ENCODE results near the gene SNX13. TPM values are rescaled to one million over a fixed set of nuclear protein-coding genes. Genes with fewer than 3 reads are reported as not detected.
A peak's percentile ranks its signal among the peaks of the same experiment; 100 is the strongest.

SNX13 gene
- polyA plus RNA-seq, 2 of the 4 experiments (the other 2 are of a cell fraction), result 13.1 to 31.6 TPM

GRCh38 chr7:17965603-17966002 lies 25.3 kb upstream of the SNX13 start:
- Histone ChIP-seq H3K4me2 (no peak overlapping the region), H3K27ac (no peak overlapping the region), H3K9me3 (0 out of 3 replicates have a peak, but pooled peaks cover 3% of the 10 kb centered on the region), H3K4me3 (no peak overlapping the region), H3K4me1 (no peaks in the 10 kb centered on the region)
- CTCF ChIA-PET, result no interaction called here
- no peak for TF ChIP-seq POLR2AphosphoS2 (conservative IDR thresholded peaks at IDR 0.05; ENCODE audit: low read length)
- TF ChIP-seq RARB (CRISPR knock-in tag; IDR thresholded peaks at IDR 0.05), result no peak
- no peak for TF ChIP-seq NPAS2 (CRISPR knock-in tag; IDR thresholded peaks at IDR 0.05; ENCODE audit: borderline replicate concordance)
- no peak for TF ChIP-seq SMC3 (IDR thresholded peaks at IDR 0.05)
- no peak for TF ChIP-seq NFE2L2 (conservative IDR thresholded peaks at IDR 0.05; ENCODE audit: low read length)
- no peak for TF ChIP-seq TP53 (CRISPR knock-in tag; IDR thresholded peaks at IDR 0.05)
- TF ChIP-seq, protein P1, sequence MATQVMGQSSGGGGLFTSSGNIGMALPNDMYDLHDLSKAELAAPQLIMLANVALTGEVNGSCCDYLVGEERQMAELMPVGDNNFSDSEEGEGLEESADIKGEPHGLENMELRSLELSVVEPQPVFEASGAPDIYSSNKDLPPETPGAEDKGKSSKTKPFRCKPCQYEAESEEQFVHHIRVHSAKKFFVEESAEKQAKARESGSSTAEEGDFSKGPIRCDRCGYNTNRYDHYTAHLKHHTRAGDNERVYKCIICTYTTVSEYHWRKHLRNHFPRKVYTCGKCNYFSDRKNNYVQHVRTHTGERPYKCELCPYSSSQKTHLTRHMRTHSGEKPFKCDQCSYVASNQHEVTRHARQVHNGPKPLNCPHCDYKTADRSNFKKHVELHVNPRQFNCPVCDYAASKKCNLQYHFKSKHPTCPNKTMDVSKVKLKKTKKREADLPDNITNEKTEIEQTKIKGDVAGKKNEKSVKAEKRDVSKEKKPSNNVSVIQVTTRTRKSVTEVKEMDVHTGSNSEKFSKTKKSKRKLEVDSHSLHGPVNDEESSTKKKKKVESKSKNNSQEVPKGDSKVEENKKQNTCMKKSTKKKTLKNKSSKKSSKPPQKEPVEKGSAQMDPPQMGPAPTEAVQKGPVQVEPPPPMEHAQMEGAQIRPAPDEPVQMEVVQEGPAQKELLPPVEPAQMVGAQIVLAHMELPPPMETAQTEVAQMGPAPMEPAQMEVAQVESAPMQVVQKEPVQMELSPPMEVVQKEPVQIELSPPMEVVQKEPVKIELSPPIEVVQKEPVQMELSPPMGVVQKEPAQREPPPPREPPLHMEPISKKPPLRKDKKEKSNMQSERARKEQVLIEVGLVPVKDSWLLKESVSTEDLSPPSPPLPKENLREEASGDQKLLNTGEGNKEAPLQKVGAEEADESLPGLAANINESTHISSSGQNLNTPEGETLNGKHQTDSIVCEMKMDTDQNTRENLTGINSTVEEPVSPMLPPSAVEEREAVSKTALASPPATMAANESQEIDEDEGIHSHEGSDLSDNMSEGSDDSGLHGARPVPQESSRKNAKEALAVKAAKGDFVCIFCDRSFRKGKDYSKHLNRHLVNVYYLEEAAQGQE (IDR thresholded peaks at IDR 0.05), result no peak
- no peak for TF ChIP-seq CHD4 (IDR thresholded peaks at IDR 0.05; ENCODE audit: borderline replicate concordance)
- FAIRE-seq (no peak), DNase-seq (ENCODE audit: low read depth in 1 of 2, low spot score in 1 of 2) (no peak), ATAC-seq (no peak)
- POLR2A ChIA-PET, result no interaction called here

DNA sequence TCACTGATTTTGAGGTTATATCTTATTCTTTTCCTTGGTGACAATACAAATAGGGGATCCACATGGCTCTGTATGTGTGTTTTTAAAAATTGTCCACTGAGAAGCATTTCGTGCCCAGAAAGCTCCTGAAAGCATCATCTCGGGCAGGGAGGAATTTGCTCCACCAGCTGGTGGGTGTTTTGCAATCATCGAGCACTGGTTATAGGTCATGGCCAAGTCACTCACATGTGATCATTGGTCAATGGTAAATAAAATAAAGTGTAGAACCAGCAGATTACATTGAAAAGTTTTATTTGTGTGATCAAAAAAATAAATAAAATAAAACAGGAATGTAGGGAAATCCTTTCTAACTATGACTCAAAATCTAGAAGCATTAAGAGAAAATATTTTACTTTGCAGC lies 23.0 kb upstream of the SNX13 start:
- 0 out of 4 replicates have a peak, but pooled peaks of 1 of the 2 experiments have one; percentile 7 for TF ChIP-seq CEBPB (IDR thresholded peaks at IDR 0.05)
- TF ChIP-seq NR3C1 (IDR thresholded peaks at IDR 0.05), result no peak
- no peaks in the 10 kb centered on the region for H3K4me1 ChIP-seq
- 0 out of 3 replicates have a peak, but pooled peaks cover 3% of the 10 kb centered on the region for H3K9me3 ChIP-seq
- no peak for DNase-seq (ENCODE audit: low read depth in 1 of 2, low spot score in 1 of 2)
- POLR2A ChIA-PET, result no interaction called here
- WGBS (ENCODE audit: missing lambda C conversion rate), result 40% methylated on average over 3 of the region's 3 CpGs
- CTCF ChIA-PET, result no interaction called here
- ATAC-seq, result no peak
- H3K4me3 ChIP-seq, result no peak overlapping the region
- no peak for FAIRE-seq
- H3K27ac ChIP-seq, result no peak overlapping the region
- H3K4me2 ChIP-seq, result no peak overlapping the region

DNA sequence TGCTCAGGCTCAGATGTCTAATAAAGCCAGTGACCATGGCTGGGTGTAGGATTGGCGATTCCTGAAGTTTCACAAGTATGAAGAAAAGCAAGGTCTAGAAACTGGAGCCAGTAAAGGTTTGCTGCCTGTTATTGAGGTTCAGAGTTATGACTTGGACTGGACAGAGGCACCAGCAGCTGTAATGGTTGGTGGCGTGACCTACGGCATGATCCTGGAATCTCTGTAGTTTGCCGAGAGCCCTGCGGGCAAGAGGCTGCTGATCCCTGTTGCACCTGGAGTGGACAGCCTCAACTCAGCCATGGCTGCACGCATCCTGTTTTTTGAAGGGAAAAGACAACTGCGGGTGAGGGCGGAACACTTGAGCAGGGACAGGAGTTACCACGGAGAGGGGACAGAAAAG lies 22.4 kb upstream of the SNX13 start:
- Histone ChIP-seq H3K9me3 (0 out of 3 replicates have a peak, but pooled peaks cover 3% of the 10 kb centered on the region), H3K4me2 (no peak overlapping the region), H3K4me3 (no peak overlapping the region), H3K4me1 (no peaks in the 10 kb centered on the region), H3K27ac (no peak overlapping the region)
- no peak for FAIRE-seq
- CTCF ChIA-PET, result no interaction called here
- WGBS (ENCODE audit: missing lambda C conversion rate), result 81% methylated on average over 9 of the region's 9 CpGs
- ATAC-seq, result peak in 1 of 2 experiments; percentile 39; a peak in 1 of 6 replicates
- POLR2A ChIA-PET, result no interaction called here
- DNase-seq (ENCODE audit: low read depth in 1 of 2, low spot score in 1 of 2), result no peak
- TF ChIP-seq EHMT2 (IDR thresholded peaks at IDR 0.05; ENCODE audit: low read depth), result no peak
- no peak for TF ChIP-seq ESRRA (IDR thresholded peaks at IDR 0.05; ENCODE audit: borderline replicate concordance, low read length)
- TF ChIP-seq ZNF302 (CRISPR knock-in tag; IDR thresholded peaks at IDR 0.05), result no peak
- TF ChIP-seq GATA3 (IDR thresholded peaks at IDR 0.05; ENCODE audit: borderline replicate concordance), result no peak
- TF ChIP-seq SREBF2 (IDR thresholded peaks at IDR 0.05), result no peak
- TF ChIP-seq KDM5A (IDR thresholded peaks at IDR 0.05), result no peak
- no peak for TF ChIP-seq CBX2 (IDR thresholded peaks at IDR 0.05; ENCODE audit: borderline replicate concordance, low read depth)
- TF ChIP-seq ZSCAN20 (CRISPR knock-in tag; IDR thresholded peaks at IDR 0.05), result no peak
- no peak for TF ChIP-seq KDM1A (IDR thresholded peaks at IDR 0.05; ENCODE audit: low read depth)
- no peak for TF ChIP-seq JUN (IDR thresholded peaks at IDR 0.05)
- no peak for TF ChIP-seq EP300 (IDR thresholded peaks at IDR 0.05)

Measured in A549 (cell line).